OCI-LY3 (cell line): ENCODE measurements around the gene NTN5.
A peak's percentile ranks its signal among the peaks of the same experiment; 100 is the strongest.
"Not testable (repeated sequence)": the region's sequence is repeated elsewhere in the genome, so short reads cannot be mapped to it uniquely, and the experiment has no call there.

Source experiments
- H2AFZ ChIP-seq: fragments of 200-600, 300-600 bp; shearing (Covaris generic); 2 replicates; pipeline ENCODE4 v1.6.0; 2014; ENCODE audit warnings: antibody characterized with exemption, low read depth, low read length
- H3K27ac ChIP-seq: fragments of 200-600, 300-600 bp; sonication (generic); 2 replicates; pipeline ENCODE4 v1.5.1; 2014; ENCODE audit warnings: mild to moderate bottlenecking, low read length, moderate library complexity, mixed read lengths
- H3K27me3 ChIP-seq: fragments of 200-600, 300-600 bp; sonication (generic); 2 replicates; pipeline ENCODE4 v1.6.1; 2014; ENCODE audit warnings: low read depth, low read length, mixed read lengths
- H3K36me3 ChIP-seq: fragments of 200-600, 300-600 bp; sonication (generic); replicated peaks from 2 replicates; pipeline ENCODE3; 2014; ENCODE audit warnings: low read depth, low read length, mixed read lengths
- H3K4me1 ChIP-seq: fragments of 300-600, 200-600 bp; sonication (generic); 2 replicates; pipeline ENCODE4 v1.6.1; 2014; ENCODE audit warnings: low read length, mixed read lengths
- H3K4me2 ChIP-seq: fragments of 200-600, 300-600 bp; sonication (generic); 2 replicates; pipeline ENCODE4 v1.6.1; 2014; ENCODE audit warnings: low read length, mixed read lengths
- H3K4me3 ChIP-seq: fragments of 300-600, 200-600 bp; sonication (generic); 2 replicates; pipeline ENCODE4 v1.5.1; 2014; ENCODE audit warnings: antibody characterized with exemption, mild to moderate bottlenecking, low read length, moderate library complexity
- H3K79me2 ChIP-seq: fragments of 300-600, 200-600 bp; shearing (Covaris generic); 2 replicates; pipeline ENCODE4 v1.6.1; 2014; ENCODE audit warnings: mild to moderate bottlenecking, low read length, mixed read lengths
- H3K9ac ChIP-seq: fragments of 300-600, 200-600 bp; shearing (Covaris generic); 2 replicates; pipeline ENCODE4 v1.6.0; 2014; ENCODE audit warnings: mild to moderate bottlenecking, low read length, moderate library complexity
- H3K9me3 ChIP-seq: fragments of 200-600, 300-600 bp; shearing (Covaris generic); 2 replicates; pipeline ENCODE4 v1.6.1; 2014; ENCODE audit warnings: low read length, mixed read lengths; ENCODE audit not compliant: insufficient read depth
- H4K20me1 ChIP-seq: fragments of 200-600, 300-600 bp; sonication (generic); 2 replicates; pipeline ENCODE4 v1.6.1; 2016; ENCODE audit warnings: low read length, mixed read lengths; ENCODE audit not compliant: insufficient read depth
- EZH2phosphoT487 ChIP-seq: fragments of 200-600 bp; shearing (Covaris generic); IDR thresholded peaks from 2 replicates; pipeline ENCODE4 v1.6.1; 2018; ENCODE audit warnings: antibody characterized with exemption, mixed run types, low read depth
- TF ChIP-seq, protein P1 (sequence below): fragments of 200-600, 300-600 bp; sonication (generic); IDR thresholded peaks from 2 replicates; pipeline ENCODE4 v1.5.1; 2014; ENCODE audit warnings: antibody characterized with exemption, low read length, low read depth

The NTN5 gene

GRCh38 chr19:48633148-48634035 is 39.4 kb downstream of the NTN5 start:
- Histone ChIP-seq H4K20me1 (no peaks in the 10 kb centered on the region), H3K4me3 (peak overlapping the region; percentile 77), H3K36me3 (peaks cover 18% of the 10 kb centered on the region), H3K27ac (peak overlapping the region; percentile 76), H3K27me3 (no peaks in the 10 kb centered on the region), H3K9ac (peak overlapping the region; percentile 83), H2AFZ (no peak overlapping the region), H3K4me2 (peak overlapping the region; percentile 95), H3K4me1 (peaks cover 38% of the 10 kb centered on the region), H3K9me3 (no peaks in the 10 kb centered on the region), H3K79me2 (peaks cover 16% of the 10 kb centered on the region)
- TF ChIP-seq, protein P1, sequence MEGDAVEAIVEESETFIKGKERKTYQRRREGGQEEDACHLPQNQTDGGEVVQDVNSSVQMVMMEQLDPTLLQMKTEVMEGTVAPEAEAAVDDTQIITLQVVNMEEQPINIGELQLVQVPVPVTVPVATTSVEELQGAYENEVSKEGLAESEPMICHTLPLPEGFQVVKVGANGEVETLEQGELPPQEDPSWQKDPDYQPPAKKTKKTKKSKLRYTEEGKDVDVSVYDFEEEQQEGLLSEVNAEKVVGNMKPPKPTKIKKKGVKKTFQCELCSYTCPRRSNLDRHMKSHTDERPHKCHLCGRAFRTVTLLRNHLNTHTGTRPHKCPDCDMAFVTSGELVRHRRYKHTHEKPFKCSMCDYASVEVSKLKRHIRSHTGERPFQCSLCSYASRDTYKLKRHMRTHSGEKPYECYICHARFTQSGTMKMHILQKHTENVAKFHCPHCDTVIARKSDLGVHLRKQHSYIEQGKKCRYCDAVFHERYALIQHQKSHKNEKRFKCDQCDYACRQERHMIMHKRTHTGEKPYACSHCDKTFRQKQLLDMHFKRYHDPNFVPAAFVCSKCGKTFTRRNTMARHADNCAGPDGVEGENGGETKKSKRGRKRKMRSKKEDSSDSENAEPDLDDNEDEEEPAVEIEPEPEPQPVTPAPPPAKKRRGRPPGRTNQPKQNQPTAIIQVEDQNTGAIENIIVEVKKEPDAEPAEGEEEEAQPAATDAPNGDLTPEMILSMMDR, result no peak
- TF ChIP-seq EZH2phosphoT487, result no peak

DNA sequence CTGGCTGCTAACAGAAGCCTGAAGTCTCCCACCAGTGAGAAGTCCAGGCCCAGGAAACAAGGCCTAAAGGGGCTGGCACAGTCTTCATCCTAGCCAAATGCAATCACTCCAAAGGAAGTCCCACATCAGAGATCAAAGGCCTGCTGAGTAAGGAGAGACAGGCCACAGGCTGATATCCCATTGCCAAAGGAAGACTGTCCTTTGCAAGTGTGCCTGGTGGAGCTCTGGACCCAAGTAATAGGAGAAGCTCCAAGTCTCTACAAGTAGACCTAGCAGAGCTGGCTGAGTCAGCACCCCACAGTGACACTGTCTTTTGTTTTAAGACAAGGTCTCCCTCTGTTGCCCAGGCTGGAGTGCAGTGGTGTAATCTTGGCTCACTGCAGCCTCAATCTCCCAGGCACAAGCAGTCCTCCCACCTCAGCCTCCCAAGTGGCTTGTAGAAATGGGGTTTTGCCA is 40.1 kb downstream of the NTN5 start:
- H3K9me3 ChIP-seq, result no peaks in the 10 kb centered on the region
- no peaks in the 10 kb centered on the region for H3K27me3 ChIP-seq
- peak overlapping the region; percentile 77; the same call in 1 of the 2 replicates for H3K4me3 ChIP-seq
- peaks cover 16% of the 10 kb centered on the region for H3K79me2 ChIP-seq
- no peaks in the 10 kb centered on the region for H4K20me1 ChIP-seq
- H3K9ac ChIP-seq, result no peak overlapping the region
- peak overlapping the region; percentile 95 for H3K4me2 ChIP-seq
- H3K27ac ChIP-seq, result peak overlapping the region; percentile 76
- no peak overlapping the region for H2AFZ ChIP-seq
- H3K36me3 ChIP-seq, result peaks cover 18% of the 10 kb centered on the region
- TF ChIP-seq, protein P1, result no peak
- no peak for TF ChIP-seq EZH2phosphoT487
- peaks cover 33% of the 10 kb centered on the region for H3K4me1 ChIP-seq

GRCh38 chr19:48632286-48632685 is 40.5 kb downstream of the NTN5 start:
- Histone ChIP-seq H3K36me3 (peaks cover 18% of the 10 kb centered on the region), H3K79me2 (peaks cover 16% of the 10 kb centered on the region), H3K27ac (0 out of 2 replicates have a peak overlapping the region, but pooled peaks have one; percentile 76), H3K4me1 (peaks cover 32% of the 10 kb centered on the region)
- not testable (repeated sequence) for H3K9me3 ChIP-seq, H3K27me3 ChIP-seq, H3K4me2 ChIP-seq, H2AFZ ChIP-seq, H4K20me1 ChIP-seq, H3K9ac ChIP-seq, H3K4me3 ChIP-seq

DNA sequence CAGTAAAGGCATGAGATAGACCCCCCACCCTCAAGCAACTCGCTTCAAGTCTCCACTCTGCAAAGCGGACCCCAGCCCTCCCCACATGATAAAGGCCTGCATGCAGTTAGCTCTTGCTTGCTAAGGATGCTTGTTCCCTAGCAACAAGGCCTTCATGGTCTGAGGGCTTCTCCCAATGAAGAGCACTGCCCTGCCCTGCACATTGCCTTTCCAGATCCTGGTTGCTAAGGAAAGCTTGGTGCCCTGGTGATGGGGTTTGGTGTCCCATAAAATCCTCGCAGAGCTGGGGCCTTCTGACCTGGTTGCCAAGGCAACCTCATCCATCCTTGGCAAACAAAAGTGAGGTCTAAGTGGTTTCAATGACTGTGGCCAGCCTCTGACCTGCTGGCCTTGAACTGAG is 41.6 kb downstream of the NTN5 start:
- H3K79me2 ChIP-seq, result peaks cover 13% of the 10 kb centered on the region
- H3K4me1 ChIP-seq, result peaks cover 26% of the 10 kb centered on the region
- H3K36me3 ChIP-seq, result peaks cover 19% of the 10 kb centered on the region
- H4K20me1 ChIP-seq, result no peaks in the 10 kb centered on the region
- H3K9me3 ChIP-seq, result no peaks in the 10 kb centered on the region
- no peak overlapping the region for H2AFZ ChIP-seq
- no peak overlapping the region for H3K4me3 ChIP-seq
- no peaks in the 10 kb centered on the region for H3K27me3 ChIP-seq
- H3K4me2 ChIP-seq, result no peak overlapping the region
- no peak for TF ChIP-seq EZH2phosphoT487
- TF ChIP-seq, protein P1, result no peak
- H3K27ac ChIP-seq, result no peak overlapping the region
- no peak overlapping the region for H3K9ac ChIP-seq
